ENCODE data around the gene KCNRG. TPM values are rescaled to one million over a fixed set of nuclear protein-coding genes. Genes with fewer than 3 reads are reported as not detected.

Gene KCNRG
- total and polyA plus RNA-seq, 2 of the 4 experiments (the other 2 are of a cell fraction): 0.51 to 2.7 TPM

- Histone ChIP-seq H3K56ac (ENCODE audit: extremely low read depth, insufficient read depth, low read length) (no peak overlapping the region), H2BK20ac (ENCODE audit: low read depth, low read length) (no peak overlapping the region), H3K18ac (ENCODE audit: low read depth, low read length) (no peak overlapping the region), H2BK15ac (ENCODE audit: low read depth, low read length) (no peak overlapping the region), H3K9ac (ENCODE audit: low read depth, low read length) (no peak overlapping the region), H2AK5ac (ENCODE audit: low read depth, low read length) (no peak overlapping the region), H3K4ac (ENCODE audit: low read depth, low read length) (no peak overlapping the region), H3K9me1 (ENCODE audit: insufficient read depth, low read length) (peaks cover 4% of the 10 kb centered on the region; the same call in 1 of the 2 replicates), H2BK120ac (ENCODE audit: low read depth, low read length) (no peak overlapping the region), H3K14ac (replicated peaks; ENCODE audit: low read depth, low read length) (no peak overlapping the region), H2BK5ac (ENCODE audit: low read depth, low read length, poor library complexity, severe bottlenecking) (no peak overlapping the region), H4K8ac (ENCODE audit: low read depth in 2 of 2, low read length in 2 of 2) (no peak overlapping the region), H4K20me1 (ENCODE audit: insufficient read depth, low read length) (peaks cover 5% of the 10 kb centered on the region; the same call in 1 of the 2 replicates), H2AFZ (replicated peaks; ENCODE audit: low read length, poor library complexity) (no peak overlapping the region), H3K9me3 (ENCODE audit: control insufficient read depth, insufficient read depth, low read length) (no peaks in the 10 kb centered on the region), H3K79me1 (ENCODE audit: low read depth in 1 of 2, low read length in 2 of 2) (peaks cover 35 to 46% of the 10 kb centered on the region in 2 experiments), H4K5ac (ENCODE audit: low read depth, low read length) (no peak overlapping the region), H4K91ac (ENCODE audit: insufficient read depth, low read depth, low read length) (no peak overlapping the region), H2AK9ac (replicated peaks; ENCODE audit: low read depth, low read length, poor library complexity) (no peak overlapping the region), H3K4me3 (ENCODE audit: insufficient read depth, low read depth, low read length) (no peak overlapping the region), H3K27me3 (ENCODE audit: control insufficient read depth, insufficient read depth, low read length) (no peaks in the 10 kb centered on the region), H3K36me3 (ENCODE audit: control insufficient read depth, insufficient read depth, low read length) (peaks cover 9% of the 10 kb centered on the region), H3K27ac (ENCODE audit: insufficient read depth, low read length) (no peak overlapping the region), H3K4me2 (ENCODE audit: low read depth, low read length) (no peak overlapping the region), H3K4me1 (ENCODE audit: control insufficient read depth, insufficient read depth, low read length) (no peaks in the 10 kb centered on the region), H3K23ac (ENCODE audit: low read depth, low read length) (no peak overlapping the region)
- ChIA-PET POLR2A (ENCODE audit: unreplicated experiment) (no interaction called here), CTCF (no interaction called here)
- no CpG with 5 or more reads among the region's 1 CpG for WGBS, 2 experiments (ENCODE audit: extremely low coverage in 2 of 2, insufficient read length in 1 of 2)
- DNase-seq: no peak
- no peak for ATAC-seq (ENCODE audit: low read depth)
- intact Hi-C loops (cut with micrococcal nuclease): no loop called here
- no TSS peak for BruUV-seq (replicated peaks)
- in situ Hi-C loops (cut with MboI; ENCODE audit: low sequenced_read_pairs): no loop called here
- TF ChIP-seq SMC3 (IDR thresholded peaks at IDR 0.05; ENCODE audit: low read depth, low read length) (no peak), ELK1 (IDR thresholded peaks at IDR 0.05; ENCODE audit: borderline replicate concordance, low read depth, low read length) (no peak), MAFK (IDR thresholded peaks at IDR 0.05; ENCODE audit: low read depth, low read length) (no peak), POLR2A (IDR thresholded peaks at IDR 0.05; ENCODE audit: low read depth, low read length) (no peak), USF2 (IDR thresholded peaks at IDR 0.05; ENCODE audit: low read depth, low read length) (no peak), CEBPB (IDR thresholded peaks at IDR 0.05; ENCODE audit: low read depth, low read length) (no peak), CTCF (conservative IDR thresholded peaks at IDR 0.05; ENCODE audit: low read depth, low read length) (no peak), MXI1 (IDR thresholded peaks at IDR 0.05; ENCODE audit: borderline replicate concordance, low read depth, low read length) (no peak), FOS (IDR thresholded peaks at IDR 0.05; ENCODE audit: low read depth, low read length) (no peak), CHD1 (IDR thresholded peaks at IDR 0.05; ENCODE audit: low read depth, low read length) (no peak), NFE2L2 (IDR thresholded peaks at IDR 0.05; ENCODE audit: low read depth, low read length) (no peak), MAZ (IDR thresholded peaks at IDR 0.05; ENCODE audit: borderline replicate concordance, low read depth, low read length) (no peak), RAD21 (IDR thresholded peaks at IDR 0.05; ENCODE audit: low read length) (no peak), RFX5 (IDR thresholded peaks at IDR 0.05; ENCODE audit: low read depth, low read length) (no peak), BHLHE40 (IDR thresholded peaks at IDR 0.05; ENCODE audit: low read depth, low read length) (no peak), RCOR1 (IDR thresholded peaks at IDR 0.05; ENCODE audit: insufficient replicate concordance, low read length) (no peak)
- dilution Hi-C loops (cut with HindIII; ENCODE audit: low sequenced_read_pairs, unreplicated experiment): no loop called here
Measured at GRCh38 chr13:50053844-50054243, 38.6 kb downstream of the KCNRG start.

All from IMR-90 (cell line).